PC-3 (cell line): ENCODE data around the gene OGT.

ENCODE experiments used
- EZH2 ChIP-seq: fragments of 300-600 bp; sonication (generic); IDR thresholded peaks from one replicate; pipeline ENCODE4 v1.6.1; 2017; ENCODE audit warnings: antibody characterized with exemption, mild to moderate bottlenecking, low read length; ENCODE audit not compliant: unreplicated experiment
- EZH2phosphoT487 ChIP-seq: fragments of 300-600 bp; sonication (generic); IDR thresholded peaks from 2 replicates; pipeline ENCODE4 v1.6.1; 2018; ENCODE audit warnings: mild to moderate bottlenecking, antibody characterized with exemption, low read length, borderline replicate concordance
- TF ChIP-seq, protein P1 (sequence below): fragments of 300-600 bp; sonication (generic); conservative IDR thresholded peaks from 2 replicates; pipeline ENCODE4 v1.5.1; 2017; ENCODE audit warnings: antibody characterized with exemption, low read depth, mild to moderate bottlenecking, low read length

DNA sequence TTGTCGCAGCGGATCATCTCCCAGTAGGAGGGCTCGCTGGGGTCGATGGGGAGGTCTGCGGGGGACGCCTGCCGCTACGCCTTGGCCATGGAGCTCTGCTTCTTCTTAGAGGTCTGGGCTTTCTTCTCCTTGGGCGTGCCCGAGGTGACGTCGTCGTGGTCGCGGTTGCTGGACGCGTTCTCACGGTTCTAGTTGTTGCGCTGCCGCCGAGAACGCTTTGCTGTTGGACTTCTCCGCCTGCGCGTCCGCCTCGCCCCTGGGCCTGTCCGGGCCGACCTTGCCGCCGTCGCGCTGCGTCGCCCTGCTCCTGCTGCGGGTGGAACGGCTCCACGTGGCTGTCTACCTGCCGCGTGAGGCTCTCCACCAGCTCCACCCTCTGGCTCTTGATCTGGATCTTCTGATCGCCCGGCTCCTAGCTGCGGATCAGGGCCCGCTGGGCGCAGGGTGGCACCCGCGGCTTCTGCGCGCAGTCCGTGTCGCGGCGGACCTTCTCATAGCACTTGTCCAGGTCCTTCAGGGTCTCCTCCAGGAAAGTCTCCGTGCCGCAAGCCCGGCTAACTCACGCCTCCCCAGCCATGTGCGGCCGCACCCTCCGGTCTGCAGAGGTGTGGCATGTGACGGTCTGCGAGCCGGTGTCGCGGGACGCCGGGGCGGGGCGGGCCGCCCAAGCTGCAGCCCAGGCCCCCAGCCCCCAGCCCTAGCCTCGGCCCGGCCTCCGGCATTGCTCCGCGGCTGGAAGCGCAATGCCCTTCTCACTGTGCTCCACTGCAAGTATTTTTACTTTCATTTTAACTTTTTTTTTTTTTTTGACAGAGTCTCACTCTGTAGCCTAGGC lies 40.5 kb upstream of the OGT start:
- TF ChIP-seq EZH2 (no peak), EZH2phosphoT487 (no peak)
- TF ChIP-seq, protein P1, sequence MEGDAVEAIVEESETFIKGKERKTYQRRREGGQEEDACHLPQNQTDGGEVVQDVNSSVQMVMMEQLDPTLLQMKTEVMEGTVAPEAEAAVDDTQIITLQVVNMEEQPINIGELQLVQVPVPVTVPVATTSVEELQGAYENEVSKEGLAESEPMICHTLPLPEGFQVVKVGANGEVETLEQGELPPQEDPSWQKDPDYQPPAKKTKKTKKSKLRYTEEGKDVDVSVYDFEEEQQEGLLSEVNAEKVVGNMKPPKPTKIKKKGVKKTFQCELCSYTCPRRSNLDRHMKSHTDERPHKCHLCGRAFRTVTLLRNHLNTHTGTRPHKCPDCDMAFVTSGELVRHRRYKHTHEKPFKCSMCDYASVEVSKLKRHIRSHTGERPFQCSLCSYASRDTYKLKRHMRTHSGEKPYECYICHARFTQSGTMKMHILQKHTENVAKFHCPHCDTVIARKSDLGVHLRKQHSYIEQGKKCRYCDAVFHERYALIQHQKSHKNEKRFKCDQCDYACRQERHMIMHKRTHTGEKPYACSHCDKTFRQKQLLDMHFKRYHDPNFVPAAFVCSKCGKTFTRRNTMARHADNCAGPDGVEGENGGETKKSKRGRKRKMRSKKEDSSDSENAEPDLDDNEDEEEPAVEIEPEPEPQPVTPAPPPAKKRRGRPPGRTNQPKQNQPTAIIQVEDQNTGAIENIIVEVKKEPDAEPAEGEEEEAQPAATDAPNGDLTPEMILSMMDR: no peak
